ENCODE data around the gene PEX11A.

PEX11A gene

DNA sequence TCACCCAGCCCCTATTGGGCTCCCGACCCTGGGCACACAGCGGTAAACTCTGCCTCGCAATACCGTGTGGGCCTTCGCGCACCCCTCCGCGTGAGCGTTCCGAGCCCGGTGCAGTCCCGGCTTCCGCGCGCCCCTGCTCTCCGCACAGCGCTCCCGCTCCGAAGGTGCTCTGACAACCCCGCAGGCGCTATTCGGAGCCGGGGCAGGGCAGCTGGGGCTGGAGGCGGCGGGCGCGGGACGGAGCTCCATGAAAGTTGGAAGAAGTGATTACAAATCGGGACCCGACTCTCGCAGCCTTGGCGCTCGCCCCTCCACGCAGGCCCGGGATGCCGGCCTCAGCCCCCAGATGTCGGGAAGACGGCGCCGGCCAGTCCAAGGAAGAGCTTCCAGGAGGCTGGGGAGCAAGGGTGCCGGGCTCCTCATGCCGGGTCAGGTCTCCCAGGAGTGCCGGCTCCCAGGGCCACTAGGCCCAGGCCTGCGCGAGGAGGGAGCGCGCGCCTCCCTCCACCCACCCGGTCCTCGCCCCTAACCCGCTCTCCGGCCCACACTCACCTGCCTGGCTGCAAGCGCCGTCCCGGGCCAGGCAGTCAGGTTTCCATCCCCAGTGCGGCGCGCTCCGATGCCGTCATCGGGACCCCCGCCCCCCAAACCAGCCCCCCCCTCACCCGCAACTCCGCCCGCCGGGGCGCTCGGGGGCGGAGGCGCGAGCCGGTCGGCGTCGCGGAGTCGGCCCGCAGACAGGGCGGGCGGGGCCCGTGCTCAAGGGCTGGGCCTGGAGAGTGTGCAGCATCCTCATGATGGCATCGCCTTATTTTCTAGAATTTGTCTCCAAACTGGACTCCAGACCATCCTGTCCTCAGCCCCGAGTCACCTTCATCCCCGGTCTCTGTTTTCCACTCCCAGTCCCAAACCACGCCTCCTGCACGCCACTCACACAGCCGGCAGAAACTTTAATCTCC, 35.4 kb downstream of the PEX11A start, which contains the start of gene KIF7:
TSS of gene KIF7 (minus strand) at position 621 of the 959 bp plus-strand sequence. CDS start 2,537 bp downstream, outside the sequence.
- DNase-seq = no peak

GRCh38 chr15:89654301-89654761, 36.2 kb downstream of the PEX11A start:
- DNase-seq = no peak

DNA sequence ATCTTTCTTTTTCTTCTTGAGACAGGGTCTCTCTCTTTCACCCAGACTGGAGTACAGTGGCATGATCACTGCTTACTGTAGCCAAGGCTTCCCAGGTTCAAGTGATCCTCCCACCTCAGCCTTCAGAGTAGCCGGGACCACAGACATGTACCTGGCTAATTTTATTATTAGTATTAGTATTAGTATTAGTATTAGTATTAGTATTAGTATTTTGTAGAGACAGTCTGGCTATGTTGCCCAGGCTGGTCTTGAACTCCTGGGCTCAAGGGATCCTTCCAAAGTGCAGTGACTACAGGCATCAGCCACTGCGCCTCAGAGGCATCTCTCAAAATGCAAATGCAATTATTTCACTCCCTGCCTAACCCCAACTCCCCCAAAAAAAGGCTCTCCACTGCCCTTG, 37.0 kb downstream of the PEX11A start:
- no peak for DNase-seq

- no peak for DNase-seq
Measured at GRCh38 chr15:89652666-89653065, 37.9 kb downstream of the PEX11A start.

GRCh38 chr15:89652131-89652530, 38.4 kb downstream of the PEX11A start:
- DNase-seq = no peak

DNA sequence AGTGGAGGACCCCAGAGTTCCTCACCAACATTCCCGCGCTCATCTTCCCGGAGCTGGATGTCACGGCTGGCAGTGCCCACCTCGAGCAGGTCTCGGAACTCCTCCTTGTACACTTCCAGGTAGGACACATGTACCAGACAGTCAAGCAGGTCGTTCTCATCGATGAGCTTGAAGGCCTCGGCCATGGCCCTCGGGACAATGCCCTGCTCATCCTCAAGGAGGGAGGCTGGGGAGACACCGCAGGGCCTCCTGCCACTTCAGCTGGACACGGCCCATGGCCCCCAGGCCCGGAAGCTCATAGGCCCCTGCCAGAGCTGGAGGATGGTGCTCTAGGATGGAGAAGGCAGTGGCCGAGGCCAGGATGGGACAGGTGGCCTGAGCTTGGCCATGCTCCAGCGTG, 40.8 kb downstream of the PEX11A start:
- DNase-seq = no peak

DNA sequence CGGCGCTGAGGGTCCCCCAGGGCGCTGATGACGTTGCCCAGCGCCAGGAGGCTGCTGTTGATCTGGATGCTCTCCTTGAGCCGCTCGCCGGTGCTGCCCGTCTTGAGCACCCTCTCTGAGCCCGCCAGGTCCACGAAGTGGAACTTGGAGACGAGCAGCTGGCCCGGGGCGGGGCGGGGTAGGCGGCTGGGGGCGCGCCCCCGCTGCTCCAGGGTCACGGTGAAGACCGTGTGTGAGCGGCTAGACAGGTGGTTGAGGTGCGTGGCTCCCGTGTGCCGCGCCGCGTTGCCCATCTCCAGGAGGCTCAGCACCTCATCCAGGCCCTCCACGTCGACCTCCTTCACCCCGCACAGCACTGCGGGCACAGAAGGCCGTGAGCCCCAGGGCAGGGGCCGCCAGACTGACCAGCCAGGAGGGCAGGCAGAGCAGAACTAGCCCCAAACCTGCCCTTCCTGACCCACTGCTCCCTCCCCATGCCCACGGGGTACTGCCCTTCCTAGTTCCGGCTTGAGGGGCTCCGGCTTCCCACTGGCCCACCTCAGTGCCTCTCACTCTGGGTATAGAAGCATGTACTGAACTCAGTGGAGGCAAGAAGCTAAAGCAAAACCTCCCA, 41.4 kb downstream of the PEX11A start:
- DNase-seq = no peak

DNA sequence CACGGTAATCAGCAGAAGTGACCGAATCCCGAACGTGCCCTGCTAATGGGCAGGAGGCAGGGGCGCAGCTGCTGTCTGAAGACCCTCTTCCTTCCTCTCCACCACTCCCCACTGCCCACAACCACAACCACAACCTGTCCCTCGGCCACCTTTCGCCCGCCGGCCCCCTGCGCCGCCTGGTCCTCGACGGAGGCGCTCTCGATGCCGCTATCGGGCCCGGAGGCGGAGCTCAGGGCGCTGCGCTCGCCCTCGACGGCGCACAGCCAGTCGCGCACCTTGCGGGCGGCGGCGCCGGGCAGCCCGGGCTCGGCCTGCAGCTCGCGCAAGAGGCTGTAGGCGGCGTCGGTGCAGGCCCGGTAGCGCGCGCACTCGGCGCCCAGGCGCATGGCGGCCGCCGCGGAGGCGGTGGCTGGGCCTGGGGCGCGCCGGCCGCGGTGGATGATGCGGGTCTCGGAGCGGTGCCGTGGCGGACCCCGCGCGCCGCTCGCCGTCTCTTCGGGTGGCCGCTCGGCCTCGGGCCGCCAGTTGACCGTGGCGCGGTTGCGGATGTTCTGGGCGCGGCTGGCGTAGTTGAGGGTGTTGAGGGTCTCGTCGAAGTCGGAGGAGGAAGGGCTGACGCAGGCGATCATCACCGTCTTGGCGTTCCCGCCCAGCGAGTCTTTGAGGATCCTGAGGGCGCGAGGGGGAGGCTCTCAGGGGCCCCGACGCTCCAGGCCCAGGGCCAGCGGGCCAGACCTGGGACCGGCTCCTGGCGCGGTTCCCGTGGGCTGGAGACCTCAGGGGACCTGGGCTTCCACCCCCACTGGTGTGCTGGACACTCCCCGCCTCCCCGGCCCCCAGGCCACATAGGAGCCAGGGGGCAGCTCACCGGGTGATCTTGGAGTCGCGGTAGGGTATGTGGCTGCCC, 42.2 kb downstream of the PEX11A start:
- DNase-seq = no peak

DNA sequence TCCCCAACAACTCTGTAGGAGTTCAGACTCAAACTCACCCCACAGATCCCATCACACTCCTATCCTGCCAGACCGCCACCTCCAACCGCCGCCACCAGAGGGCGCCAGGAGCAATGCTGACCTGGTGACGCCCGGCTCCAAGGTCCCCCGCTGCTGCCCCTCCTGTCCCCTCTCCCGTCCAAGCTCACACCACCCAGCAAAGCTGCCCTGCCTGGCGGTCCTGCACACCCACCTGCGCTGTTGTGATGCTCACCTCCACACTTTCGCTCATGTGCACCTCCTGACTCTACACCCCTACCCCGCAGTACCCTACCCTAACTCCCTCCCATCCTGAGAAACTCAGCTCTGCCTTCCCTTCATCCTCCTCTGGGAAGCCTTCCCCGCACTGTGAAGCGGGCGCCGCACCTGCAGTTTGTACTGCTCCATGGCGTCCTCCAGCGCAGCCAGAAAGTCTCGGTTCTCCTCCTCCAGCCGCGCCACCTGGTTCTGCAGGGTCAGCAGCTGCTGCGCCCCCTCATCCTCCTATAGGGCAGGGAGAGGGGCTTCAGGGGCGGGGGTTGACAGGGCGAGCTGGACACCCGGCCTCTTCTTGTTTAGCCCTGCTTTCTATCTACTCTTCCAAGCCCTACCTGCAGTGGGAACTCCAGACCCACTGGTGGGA, 43.2 kb downstream of the PEX11A start:
- no peak for DNase-seq

DNA sequence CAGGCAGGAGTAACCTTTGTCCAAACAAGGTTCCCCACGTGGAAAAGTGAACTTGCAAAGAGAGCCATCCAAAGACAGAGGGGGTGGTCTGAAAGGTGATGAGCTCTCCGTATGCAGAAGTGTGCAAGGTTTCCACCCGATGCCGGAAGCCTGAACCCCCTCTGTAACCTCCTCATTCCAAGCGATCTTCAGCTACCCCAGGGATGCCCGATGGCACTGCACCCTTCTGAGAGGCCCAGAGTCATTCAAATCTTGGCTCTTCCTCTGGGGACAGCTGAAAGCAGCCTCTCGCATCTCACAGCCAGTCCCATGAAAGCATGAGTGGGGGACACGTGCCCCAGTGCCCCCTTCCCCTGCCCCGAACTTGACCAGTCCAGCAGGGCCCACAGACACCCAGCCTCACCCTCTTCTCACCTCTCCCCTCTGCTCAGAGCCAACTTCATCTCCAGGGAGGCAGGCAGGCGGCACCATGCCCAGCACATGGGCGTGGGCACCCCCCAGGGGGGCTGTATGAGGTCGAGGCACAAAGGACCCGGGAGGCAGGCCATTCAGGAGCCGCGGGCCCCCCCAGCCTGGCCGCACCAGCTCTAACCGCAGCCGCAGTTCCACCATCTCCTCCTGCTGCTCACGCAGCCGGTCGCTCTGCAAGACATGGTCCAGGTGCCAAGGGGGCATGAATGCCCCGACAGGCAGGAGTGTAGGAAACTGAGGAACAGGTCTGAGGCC, 44.0 kb downstream of the PEX11A start:
- DNase-seq = no peak

DNA sequence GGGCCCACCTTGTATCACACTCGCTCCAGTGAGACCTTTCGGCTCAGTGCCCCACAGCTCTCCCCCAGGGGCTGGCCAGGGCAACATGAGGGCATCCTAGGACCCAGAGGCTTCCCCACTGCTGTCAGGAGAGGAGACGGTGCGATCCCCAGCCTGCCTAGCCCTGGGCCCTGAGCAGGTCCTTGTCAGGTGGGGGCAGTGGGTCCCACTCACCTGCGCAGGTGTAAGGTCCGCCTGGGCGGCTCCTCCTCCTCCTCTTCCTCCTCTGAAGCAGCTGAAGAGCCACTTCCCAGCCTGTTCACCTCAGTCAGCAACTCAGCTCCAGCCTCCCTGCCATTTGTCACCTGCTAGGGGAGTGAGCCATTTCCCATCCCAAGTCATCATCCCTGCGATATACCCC, 44.9 kb downstream of the PEX11A start:
- DNase-seq = no peak

DNA sequence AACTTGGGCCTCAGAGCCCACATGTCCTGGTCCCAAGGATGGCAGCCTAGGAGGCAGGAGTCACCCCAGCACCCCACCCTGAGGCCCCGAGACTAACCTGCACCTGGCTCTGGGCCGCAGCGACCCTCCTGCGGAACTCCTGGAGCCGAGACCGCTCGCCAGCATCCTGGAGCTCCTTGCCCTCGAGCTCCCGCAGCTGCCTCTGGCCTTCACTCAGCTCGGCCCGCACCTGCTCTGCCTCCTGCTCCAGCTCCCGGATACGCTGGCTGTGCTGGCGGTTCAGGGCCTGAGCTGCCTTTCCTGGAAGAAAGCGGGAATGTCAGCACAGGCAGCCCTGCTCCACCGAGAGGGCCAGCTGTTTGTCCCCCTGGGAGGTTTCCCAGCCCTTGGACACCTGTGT, 48.4 kb downstream of the PEX11A start:
- no peak for DNase-seq

GRCh38 chr15:89641053-89641452, 49.5 kb downstream of the PEX11A start:
- no peak for DNase-seq

DNA sequence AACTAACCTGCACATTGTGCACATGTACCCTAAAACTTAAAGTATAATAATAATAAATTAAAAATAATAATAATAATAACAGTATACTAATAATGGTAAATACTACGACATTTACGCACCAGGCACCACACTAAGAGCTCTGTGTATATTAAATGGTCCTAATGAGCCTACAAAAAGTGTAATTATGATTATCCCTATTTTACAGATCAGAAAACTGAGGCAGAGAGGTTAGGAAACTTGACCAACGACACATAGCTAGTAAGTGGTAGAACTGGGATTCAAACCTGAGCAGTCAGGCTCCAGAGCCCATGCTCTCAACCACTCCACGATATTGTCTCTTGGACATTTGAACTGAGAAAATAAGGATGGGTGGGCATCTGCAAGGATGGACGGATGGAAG, 50.3 kb downstream of the PEX11A start:
- DNase-seq = no peak

DNA sequence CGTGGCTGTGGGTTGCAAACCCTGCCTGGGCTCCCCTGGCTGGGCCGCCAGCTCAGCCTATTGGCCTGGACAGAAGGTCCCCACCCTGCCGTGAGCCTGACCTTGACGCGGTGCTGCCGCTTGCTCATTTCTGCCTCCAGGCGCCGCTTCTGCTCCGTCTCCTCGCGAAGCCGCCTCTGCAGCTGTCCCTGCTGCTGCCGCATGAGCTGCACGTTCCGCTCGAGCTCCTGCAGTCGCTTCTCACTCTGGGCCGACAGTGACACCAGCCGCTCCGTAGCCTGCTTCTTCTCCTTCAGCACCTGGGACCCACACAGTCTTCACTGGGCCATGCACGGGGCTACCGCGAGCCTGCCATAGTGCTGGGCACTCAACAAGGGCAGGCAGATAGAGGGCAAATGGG, 57.0 kb downstream of the PEX11A start:
- DNase-seq = no peak

DNA sequence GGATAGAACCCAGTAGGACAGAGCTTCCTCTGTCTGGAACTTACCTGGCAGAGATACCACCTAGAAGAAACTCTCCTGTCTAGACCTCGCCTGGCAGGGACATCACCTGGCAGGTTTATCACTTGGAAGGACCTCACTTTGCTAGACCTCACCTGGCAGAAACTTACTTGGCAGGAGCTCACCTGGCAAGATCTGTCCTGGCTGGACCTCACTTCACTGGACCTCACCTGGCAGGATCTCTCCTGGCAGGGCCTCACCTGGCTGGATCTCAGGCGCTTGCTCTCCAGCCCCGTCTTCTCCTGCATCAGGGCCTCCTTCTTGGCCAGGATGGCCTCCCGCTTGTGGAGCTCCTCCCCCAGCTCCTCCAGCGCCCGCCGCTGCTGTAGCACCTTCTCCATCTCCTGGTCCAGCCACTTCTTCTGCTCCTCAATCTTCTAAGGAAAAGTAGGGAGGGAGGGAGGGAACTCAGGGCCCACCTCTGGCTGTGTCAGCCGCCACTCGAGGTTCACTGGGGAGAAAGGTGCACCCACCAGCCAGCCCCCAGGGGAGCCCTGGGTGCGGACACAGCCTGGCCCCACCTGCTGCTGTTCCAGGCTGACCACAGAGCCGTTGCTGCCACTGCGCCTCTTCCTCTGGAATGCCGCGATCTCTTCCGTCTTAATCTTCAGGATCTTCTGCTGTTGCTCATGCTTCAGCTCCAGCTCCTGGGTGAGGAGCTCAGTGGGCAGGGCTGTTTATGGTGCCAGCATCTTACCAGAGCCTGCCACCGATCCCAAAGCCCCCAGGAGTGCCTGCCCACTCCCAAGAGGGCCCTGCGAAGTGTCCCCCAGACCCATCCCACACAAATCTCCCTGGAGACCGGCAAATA, 57.8 kb downstream of the PEX11A start:
- DNase-seq = no peak

DNA sequence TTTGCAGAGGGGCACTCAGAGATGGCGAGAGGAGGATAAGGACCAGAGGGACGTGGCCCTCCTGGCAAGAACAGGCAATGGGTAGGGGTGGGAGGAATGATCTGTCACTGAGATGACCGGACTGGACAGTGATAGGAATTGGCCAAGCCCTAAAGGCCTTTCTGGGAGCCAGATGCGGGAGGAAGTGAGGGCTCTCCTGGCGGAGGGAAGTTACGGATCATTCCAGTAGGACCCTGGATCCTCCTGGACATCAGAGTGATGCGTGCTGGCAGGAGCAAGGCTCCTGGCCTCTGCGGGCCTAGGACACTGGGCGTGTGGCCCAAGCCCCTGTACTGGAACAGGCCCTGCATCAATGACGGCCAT, 58.7 kb downstream of the PEX11A start:
- no peak for DNase-seq
